IMR-90 (cell line): ENCODE results near the gene ME3. TPM values are rescaled to one million over a fixed set of nuclear protein-coding genes. Genes with fewer than 3 reads are reported as not detected.
A peak's percentile ranks its signal among the peaks of the same experiment; 100 is the strongest.

Source experiments
- ATAC-seq: fragments of 200-7000 bp; cut with Tn5 transposase; 2 replicates; pipeline ENCODE4 v1.9.1; 2020; ENCODE audit warnings: low read depth, mild to moderate bottlenecking, moderate library complexity
- BruUV-seq: library from RNA; stranded (reverse); fragments of 400-500 nt; replicated peaks from 2 replicates; lab custom pipeline; 2021; lab: Mats Ljungman, UMichigan
- CTCF ChIA-PET: fragments of 300-600 bp; formaldehyde crosslinking; extraction: SDS; loops from one replicate; lab custom pipeline; 2021; ENCODE audit warnings: antibody characterized with exemption; lab: Yijun Ruan, JAX
- POLR2A ChIA-PET: fragments of 300-600 bp; sonication (Branson Sonifier 250); formaldehyde crosslinking; loops from one replicate; lab custom pipeline; 2022; ENCODE audit warnings: antibody characterized with exemption; ENCODE audit not compliant: unreplicated experiment; lab: Charles Lee
- DNase-seq: peaks from one replicate; pipeline ENCODE4 v3.0.0; 2013
- H2AFZ ChIP-seq: replicated peaks from 2 replicates; pipeline ENCODE3; 2013; ENCODE audit warnings: low read length, mild to moderate bottlenecking; ENCODE audit not compliant: poor library complexity
- H2AK5ac ChIP-seq: 2 replicates; pipeline ENCODE4 v1.6.1; 2013; ENCODE audit warnings: low read depth, low read length, inconsistent platforms
- H2AK9ac ChIP-seq: replicated peaks from 2 replicates; pipeline ENCODE3; 2013; ENCODE audit warnings: mild to moderate bottlenecking, low read depth, low read length, moderate library complexity; ENCODE audit not compliant: poor library complexity
- H2BK120ac ChIP-seq: 2 replicates; pipeline ENCODE4 v1.6.1; 2013; ENCODE audit warnings: low read depth, low read length, inconsistent platforms
- H2BK15ac ChIP-seq: 3 replicates; pipeline ENCODE4 v1.6.1; 2013; ENCODE audit warnings: low read depth, low read length, inconsistent platforms
- H2BK20ac ChIP-seq: 2 replicates; pipeline ENCODE4 v1.6.1; 2013; ENCODE audit warnings: low read depth, mild to moderate bottlenecking, inconsistent platforms, low read length, moderate library complexity
- H2BK5ac ChIP-seq: 2 replicates; pipeline ENCODE4 v1.6.1; 2013; ENCODE audit warnings: mild to moderate bottlenecking, low read depth, low read length, inconsistent platforms; ENCODE audit not compliant: poor library complexity, severe bottlenecking
- H3K14ac ChIP-seq: replicated peaks from 2 replicates; pipeline ENCODE4 v1.6.1; 2013; ENCODE audit warnings: low read depth, low read length, inconsistent platforms
- H3K18ac ChIP-seq: 2 replicates; pipeline ENCODE4 v1.6.1; 2013; ENCODE audit warnings: low read depth, low read length, control low read depth
- H3K23ac ChIP-seq: 2 replicates; pipeline ENCODE4 v1.6.1; 2013; ENCODE audit warnings: low read depth, low read length, inconsistent platforms
- H3K27ac ChIP-seq: 2 replicates; pipeline ENCODE4 v1.5.1; 2013; ENCODE audit warnings: mild to moderate bottlenecking, control low read depth, low read length; ENCODE audit not compliant: insufficient read depth
- H3K27me3 ChIP-seq: 2 replicates; pipeline ENCODE4 v1.6.1; 2013; ENCODE audit warnings: low read length; ENCODE audit not compliant: control insufficient read depth, insufficient read depth
- H3K36me3 ChIP-seq: 2 replicates; pipeline ENCODE4 v1.6.1; 2013; ENCODE audit warnings: low read length, mixed read lengths; ENCODE audit not compliant: control insufficient read depth, insufficient read depth
- H3K4ac ChIP-seq: 2 replicates; pipeline ENCODE4 v1.6.1; 2013; ENCODE audit warnings: low read depth, low read length, inconsistent platforms
- H3K4me1 ChIP-seq: 2 replicates; pipeline ENCODE4 v1.6.1; 2013; ENCODE audit warnings: low read length, mixed read lengths; ENCODE audit not compliant: control insufficient read depth, insufficient read depth
- H3K4me2 ChIP-seq: 2 replicates; pipeline ENCODE4 v1.6.1; 2013; ENCODE audit warnings: low read depth, mild to moderate bottlenecking, control low read depth, low read length, moderate library complexity
- H3K4me3 ChIP-seq: 2 replicates; pipeline ENCODE4 v1.5.1; 2013; ENCODE audit warnings: low read depth, mild to moderate bottlenecking, control low read depth, low read length, moderate library complexity; ENCODE audit not compliant: insufficient read depth
- H3K56ac ChIP-seq: 2 replicates; pipeline ENCODE4 v1.6.1; 2013; ENCODE audit warnings: low read length, inconsistent platforms; ENCODE audit not compliant: insufficient read depth; ENCODE audit errors: extremely low read depth
- H3K79me1 ChIP-seq, 2 experiments: 2 replicates each; pipeline ENCODE4 v1.6.1; 2013; ENCODE audit warnings: low read length in 2 of 2, inconsistent platforms in 1 of 2, low read depth in 1 of 2
- H3K9ac ChIP-seq: 2 replicates; pipeline ENCODE4 v1.6.1; 2013; ENCODE audit warnings: low read depth, low read length, control low read depth
- H3K9me1 ChIP-seq: 2 replicates; pipeline ENCODE4 v1.6.1; 2013; ENCODE audit warnings: low read length, inconsistent platforms; ENCODE audit not compliant: insufficient read depth
- H3K9me3 ChIP-seq: 2 replicates; pipeline ENCODE4 v1.6.1; 2013; ENCODE audit warnings: low read length; ENCODE audit not compliant: control insufficient read depth, insufficient read depth
- H4K20me1 ChIP-seq: 2 replicates; pipeline ENCODE4 v1.6.1; 2013; ENCODE audit warnings: low read length, inconsistent platforms; ENCODE audit not compliant: insufficient read depth
- H4K5ac ChIP-seq: 2 replicates; pipeline ENCODE4 v1.6.1; 2013; ENCODE audit warnings: mild to moderate bottlenecking, low read depth, low read length, control low read depth
- H4K8ac ChIP-seq, 2 experiments: 2 replicates each; pipeline ENCODE4 v1.6.1; 2013; ENCODE audit warnings: low read depth in 2 of 2, low read length in 2 of 2, control low read depth in 1 of 2, inconsistent platforms in 1 of 2
- H4K91ac ChIP-seq: 2 replicates; pipeline ENCODE4 v1.6.1; 2013; ENCODE audit warnings: low read depth, low read length, inconsistent platforms; ENCODE audit not compliant: insufficient read depth
- CTCF ChIP-seq: conservative IDR thresholded peaks from 2 replicates; pipeline ENCODE4 v1.5.1; 2012; ENCODE audit warnings: mild to moderate bottlenecking, low read depth, low read length, improper control_type of control experiment
- MAFK ChIP-seq: IDR thresholded peaks from 2 replicates; pipeline ENCODE4 v1.6.1; 2012; ENCODE audit warnings: low read depth, low read length, improper control_type of control experiment
- NFE2L2 ChIP-seq: fragments of 150-350 bp; IDR thresholded peaks from 2 replicates; pipeline ENCODE4 v1.6.1; 2016; ENCODE audit warnings: low read depth, mild to moderate bottlenecking, low read length
- RAD21 ChIP-seq: IDR thresholded peaks from 2 replicates; pipeline ENCODE4 v1.6.1; 2012; ENCODE audit warnings: low read length, improper control_type of control experiment
- SMC3 ChIP-seq: fragments of 150-350 bp; IDR thresholded peaks from 2 replicates; pipeline ENCODE4 v1.6.1; 2016; ENCODE audit warnings: low read depth, mild to moderate bottlenecking, antibody characterized with exemption, low read length, moderate library complexity
- WGBS, 2 experiments: methylation state at CpG; one replicate each; pipeline versions ENCODE4 v1.1.5 to v1.1.7; 2013; ENCODE audit warnings: missing lambda C conversion rate in 2 of 2; ENCODE audit not compliant: insufficient read length in 1 of 2; ENCODE audit errors: extremely low coverage in 2 of 2; 5-methylcytosine and 5-hydroxymethylcytosine counted together
- dilution Hi-C: fragments of 300-500 bp; cut with HindIII; formaldehyde crosslinking; loops from one replicate; pipeline ENCODE4 v1.14.3; 2018; ENCODE audit warnings: low sequenced_read_pairs; ENCODE audit not compliant: unreplicated experiment
- in situ Hi-C: fragments of 300-500 bp; cut with MboI; formaldehyde crosslinking; loops from 3 replicates; pipeline ENCODE4 v1.14.3; 2019; ENCODE audit warnings: low sequenced_read_pairs, inconsistent platforms, mixed read lengths
- intact Hi-C: fragments of 100-400 bp; cut with micrococcal nuclease; formaldehyde crosslinking; loops from 2 replicates; pipeline ENCODE4 v1.10.0; 2022
- polyA plus RNA-seq, 3 experiments: library from polyadenylated mRNA; depleted of rRNA; stranded (reverse); fragments of >200 nt; gene quantifications; 2 replicates each; pipeline ENCODE4 v1.2.3, GENCODE V29; 2012; ENCODE audit warnings: low replicate concordance in 1 of 3
- total RNA-seq: library from RNA; depleted of rRNA; stranded (reverse); fragments of >200 nt; gene quantifications from 2 replicates; pipeline ENCODE4 v1.2.3, GENCODE V29; 2012

Gene ME3
- total and polyA plus RNA-seq, 2 of the 4 experiments (the other 2 are of a cell fraction) = 7.8 to 9.0 TPM

- no peak for TF ChIP-seq MAFK
Observed at GRCh38 chr11:86610559-86611341, 61.7 kb downstream of the ME3 start (continued).

- WGBS, 2 experiments = no CpG with 5 or more reads among the region's 7 CpGs
- TF ChIP-seq SMC3 (peak; percentile 64), NFE2L2 (no peak), CTCF (peak; percentile 75), RAD21 (peak; percentile 59)
Observed at GRCh38 chr11:86608251-86608799, 64.1 kb downstream of the ME3 start.

More at GRCh38 chr11:86608251-86608799, 64.1 kb downstream of the ME3 start:
- H3K4me3 ChIP-seq = no peak overlapping the region
- H3K79me1 ChIP-seq = peaks cover 0 to 12% of the 10 kb centered on the region in 2 experiments; a peak in 2 of 4 replicates
- H3K27ac ChIP-seq = no peak overlapping the region
- ChIA-PET POLR2A (no interaction called here), CTCF (interaction anchor here (0.8 to 1.9 kb wide), 26 partner anchors 10 to 209 kb away, joined by 3 to 7 read pairs (median 3); partner anchors contain the start of gene ME3)
- no peaks in the 10 kb centered on the region for H3K9me3 ChIP-seq
- H3K4ac ChIP-seq = no peak overlapping the region
- no peak overlapping the region for H3K23ac ChIP-seq
- H3K4me1 ChIP-seq = peaks cover 5% of the 10 kb centered on the region
- no peak overlapping the region for H2AK9ac ChIP-seq
- H3K36me3 ChIP-seq = no peaks in the 10 kb centered on the region
- peak overlapping the region; percentile 29; the same call in 1 of the 2 replicates for H3K4me2 ChIP-seq
- intact Hi-C loops (loop anchor here (1.0 to 5.0 kb wide), 7 partner anchors 62 to 314 kb away; partner anchors contain the start of gene PRSS23), dilution Hi-C loops (no loop called here), in situ Hi-C loops (loop anchor here (5.0 to 25.0 kb wide), 3 partner anchors 151 to 679 kb away; no protein-coding TSS in a partner anchor)
- H2BK15ac ChIP-seq = no peak overlapping the region
- H3K9ac ChIP-seq = no peak overlapping the region
- peak overlapping the region; percentile 48; the same call in 1 of the 2 replicates for H2BK120ac ChIP-seq
- no peaks in the 10 kb centered on the region for H3K27me3 ChIP-seq
- H2BK5ac ChIP-seq = no peak overlapping the region
- no peak overlapping the region for H3K18ac ChIP-seq
- no peak overlapping the region for H3K56ac ChIP-seq
- peak overlapping the region in 1 of 2 experiments; percentile 6; a peak in 1 of 4 replicates for H4K8ac ChIP-seq
- H3K14ac ChIP-seq = no peak overlapping the region; the same call in 1 of the 2 replicates
- no peak overlapping the region for H2AFZ ChIP-seq
- H2BK20ac ChIP-seq = peak overlapping the region; percentile 35; the same call in 1 of the 2 replicates
- DNase-seq = peak; percentile 80
- H4K91ac ChIP-seq = no peak overlapping the region; the same call in 1 of the 2 replicates
- H2AK5ac ChIP-seq = no peak overlapping the region
- H4K20me1 ChIP-seq = no peaks in the 10 kb centered on the region
- BruUV-seq = no TSS peak
- ATAC-seq = peak; percentile 73
- no peak overlapping the region for H4K5ac ChIP-seq
- peaks cover 6% of the 10 kb centered on the region; the same call in 1 of the 2 replicates for H3K9me1 ChIP-seq
